ENCODE results near the gene R3HDM1. TPM values are rescaled to one million over a fixed set of nuclear protein-coding genes. Genes with fewer than 3 reads are reported as not detected.
"Not testable (repeated sequence)": the region's sequence is repeated elsewhere in the genome, so short reads cannot be mapped to it uniquely, and the experiment has no call there.

R3HDM1 gene
- total and polyA plus RNA-seq, 3 donors from 2014 or later, result 50.7 to 106 (median 82.1) TPM

DNA sequence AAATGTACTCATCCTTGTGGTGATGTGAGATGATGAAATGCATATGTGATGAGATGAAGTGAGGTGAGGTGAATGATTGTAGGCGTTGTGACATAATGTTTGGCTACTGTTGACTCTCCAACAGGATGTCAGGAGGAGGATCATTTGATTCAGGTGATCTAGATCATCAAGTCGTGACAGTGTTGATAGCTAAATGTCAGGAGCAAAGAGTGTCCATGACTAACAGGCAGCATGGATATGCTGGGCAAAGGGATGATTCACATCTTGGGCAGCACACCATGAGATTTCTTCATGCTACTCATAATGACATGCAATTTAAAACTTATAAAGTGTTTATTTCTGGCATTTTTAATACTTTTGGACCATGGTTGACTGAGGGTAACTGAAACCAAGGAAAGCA lies 170.2 kb downstream of the R3HDM1 start:
- Histone ChIP-seq H3K9me3 (no peaks in the 10 kb centered on the region), H3K4me3 (no peak overlapping the region), H3K36me3 (ENCODE audit: low read depth, missing control alignments) (no peaks in the 10 kb centered on the region), H3K27ac (no peak overlapping the region), H3K4me1 (no peaks in the 10 kb centered on the region), H3K27me3 (no peaks in the 10 kb centered on the region)
- intact Hi-C loops (cut with DNase I; ENCODE audit: low total_unique reads), result no loop called here
- WGBS, 2 donors, result 84 to 89% methylated on average over 2 of the region's 2 CpGs
- TF ChIP-seq, protein P1, sequence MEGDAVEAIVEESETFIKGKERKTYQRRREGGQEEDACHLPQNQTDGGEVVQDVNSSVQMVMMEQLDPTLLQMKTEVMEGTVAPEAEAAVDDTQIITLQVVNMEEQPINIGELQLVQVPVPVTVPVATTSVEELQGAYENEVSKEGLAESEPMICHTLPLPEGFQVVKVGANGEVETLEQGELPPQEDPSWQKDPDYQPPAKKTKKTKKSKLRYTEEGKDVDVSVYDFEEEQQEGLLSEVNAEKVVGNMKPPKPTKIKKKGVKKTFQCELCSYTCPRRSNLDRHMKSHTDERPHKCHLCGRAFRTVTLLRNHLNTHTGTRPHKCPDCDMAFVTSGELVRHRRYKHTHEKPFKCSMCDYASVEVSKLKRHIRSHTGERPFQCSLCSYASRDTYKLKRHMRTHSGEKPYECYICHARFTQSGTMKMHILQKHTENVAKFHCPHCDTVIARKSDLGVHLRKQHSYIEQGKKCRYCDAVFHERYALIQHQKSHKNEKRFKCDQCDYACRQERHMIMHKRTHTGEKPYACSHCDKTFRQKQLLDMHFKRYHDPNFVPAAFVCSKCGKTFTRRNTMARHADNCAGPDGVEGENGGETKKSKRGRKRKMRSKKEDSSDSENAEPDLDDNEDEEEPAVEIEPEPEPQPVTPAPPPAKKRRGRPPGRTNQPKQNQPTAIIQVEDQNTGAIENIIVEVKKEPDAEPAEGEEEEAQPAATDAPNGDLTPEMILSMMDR (IDR thresholded peaks at IDR 0.05), result no peak
- no peak for TF ChIP-seq POLR2A (IDR thresholded peaks at IDR 0.05)
- no peak for DNase-seq

GRCh38 chr2:135703300-135703699 lies 172.0 kb downstream of the R3HDM1 start:
- peak; percentile 19 for DNase-seq
- Histone ChIP-seq H3K9me3 (no peaks in the 10 kb centered on the region), H3K4me1 (no peaks in the 10 kb centered on the region), H3K36me3 (ENCODE audit: low read depth, missing control alignments) (no peaks in the 10 kb centered on the region), H3K27ac (no peak overlapping the region), H3K4me3 (no peak overlapping the region), H3K27me3 (no peaks in the 10 kb centered on the region)
- no peak for TF ChIP-seq POLR2A (IDR thresholded peaks at IDR 0.05)
- TF ChIP-seq, protein P1 (IDR thresholded peaks at IDR 0.05), result no peak
- intact Hi-C loops (cut with DNase I; ENCODE audit: low total_unique reads), result no loop called here
- WGBS, 2 donors, result 24 to 43% methylated on average over 1 of the region's 1 CpG

DNA sequence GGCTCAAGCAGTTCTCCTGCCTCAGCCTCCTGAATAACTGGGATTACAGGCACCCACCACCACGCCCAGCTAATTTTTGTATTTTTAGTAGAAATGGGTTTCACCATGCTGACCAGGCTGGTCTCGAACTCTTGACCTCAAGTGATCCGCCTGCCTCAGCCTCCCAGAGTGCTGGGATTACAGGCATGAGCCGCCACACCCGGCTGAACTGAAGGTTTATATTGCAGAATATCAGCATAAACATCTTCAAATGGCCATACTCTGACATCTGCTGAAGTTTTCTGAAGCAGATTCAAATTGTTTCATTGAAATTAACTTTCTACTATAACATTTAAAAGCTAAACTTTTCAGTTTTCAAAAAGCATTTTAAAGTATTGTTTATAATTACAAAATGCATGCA lies 172.8 kb downstream of the R3HDM1 start:
- H3K4me1 ChIP-seq; intact Hi-C loops (cut with DNase I; ENCODE audit: low total_unique reads); DNase-seq; H3K27ac ChIP-seq; H3K9me3 ChIP-seq; H3K27me3 ChIP-seq; H3K36me3 ChIP-seq (ENCODE audit: low read depth, missing control alignments); H3K4me3 ChIP-seq: not testable (repeated sequence)
- 93 to 98% methylated on average over 5 of the region's 5 CpGs for WGBS, 2 donors

DNA sequence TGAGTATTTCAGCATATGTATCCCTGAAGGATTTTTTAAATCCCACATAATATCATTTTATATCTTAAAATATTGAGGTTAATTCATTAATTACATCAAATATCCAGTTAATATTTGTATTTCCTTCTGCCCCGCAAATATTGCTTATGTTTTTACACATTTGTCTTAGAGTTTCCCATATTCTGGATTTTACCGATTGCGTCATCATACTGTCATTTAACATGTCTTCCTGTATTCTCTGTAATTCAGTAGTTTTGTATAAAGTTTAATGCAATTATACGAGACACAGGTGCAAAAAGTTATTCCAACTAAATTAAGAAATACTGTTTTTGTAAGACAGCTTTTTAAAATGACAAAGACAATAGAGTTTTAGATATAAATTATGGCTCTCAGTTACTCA lies 176.9 kb downstream of the R3HDM1 start:
- 93% methylated on average over 4 of the region's 4 CpGs for WGBS, 2 donors
- no peaks in the 10 kb centered on the region for H3K4me1 ChIP-seq
- H3K27ac ChIP-seq, result no peak overlapping the region
- TF ChIP-seq POLR2A (IDR thresholded peaks at IDR 0.05), result no peak
- TF ChIP-seq, protein P1 (IDR thresholded peaks at IDR 0.05), result no peak
- intact Hi-C loops (cut with DNase I; ENCODE audit: low total_unique reads), result no loop called here
- no peaks in the 10 kb centered on the region for H3K36me3 ChIP-seq (ENCODE audit: low read depth, missing control alignments)
- H3K4me3 ChIP-seq, result no peak overlapping the region
- DNase-seq, result no peak
- H3K9me3 ChIP-seq, result no peaks in the 10 kb centered on the region
- no peaks in the 10 kb centered on the region for H3K27me3 ChIP-seq

- Histone ChIP-seq H3K27me3 (no peaks in the 10 kb centered on the region), H3K4me3 (no peak overlapping the region), H3K9me3 (no peaks in the 10 kb centered on the region), H3K4me1 (no peaks in the 10 kb centered on the region), H3K27ac (no peak overlapping the region), H3K36me3 (ENCODE audit: low read depth, missing control alignments) (no peaks in the 10 kb centered on the region)
- TF ChIP-seq, protein P1 (IDR thresholded peaks at IDR 0.05), result peak; percentile 82 to 97 (median 90)
- no peak for TF ChIP-seq POLR2A (IDR thresholded peaks at IDR 0.05)
- peak; percentile 61 for DNase-seq
- 63 to 70% methylated on average over 6 of the region's 6 CpGs for WGBS, 2 donors
- intact Hi-C loops (cut with DNase I; ENCODE audit: low total_unique reads), result loop anchor here (10.0 kb wide), 1 partner anchor 695 kb away; no protein-coding TSS in a partner anchor
Observed at GRCh38 chr2:135709992-135710391, 178.7 kb downstream of the R3HDM1 start.

DNA sequence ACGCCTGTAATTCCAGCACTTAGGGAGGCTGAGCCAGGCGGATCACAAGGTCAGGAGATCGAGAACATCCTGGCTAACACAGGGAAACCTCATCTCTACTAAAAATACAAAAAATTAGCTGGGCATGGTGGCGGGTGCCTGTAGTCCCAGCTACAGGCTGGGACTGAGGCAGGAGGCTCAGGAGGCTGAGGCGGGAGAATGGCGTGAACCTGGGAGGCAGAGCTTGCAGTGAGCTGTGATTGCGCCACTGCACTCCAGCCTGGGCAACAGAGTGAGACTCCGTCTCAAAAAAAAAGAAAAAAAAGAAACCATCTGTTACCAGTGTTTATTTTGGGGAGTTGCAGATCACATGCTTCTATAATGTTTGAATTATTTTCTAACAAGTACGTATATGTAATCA lies 183.8 kb downstream of the R3HDM1 start:
- 90% methylated on average over 9 of the region's 9 CpGs for WGBS, 2 donors
- intact Hi-C loops (cut with DNase I; ENCODE audit: low total_unique reads), result loop anchor here (10.0 kb wide), 1 partner anchor 700 kb away; no protein-coding TSS in a partner anchor
- not testable (repeated sequence) for H3K9me3 ChIP-seq; H3K27me3 ChIP-seq; H3K36me3 ChIP-seq (ENCODE audit: low read depth, missing control alignments); H3K4me1 ChIP-seq; H3K4me3 ChIP-seq; H3K27ac ChIP-seq; DNase-seq
